Adipocyte (in vitro differentiated cells): ENCODE measurements around the gene INSRR.

Experiments
- DNase-seq: peaks from one replicate; pipeline ENCODE4 v3.0.0-alpha.2; 2015; ENCODE audit warnings: low read depth
- H3K27me3 ChIP-seq: replicated peaks from 2 replicates; pipeline ENCODE4 v1.7.0; 2013; ENCODE audit warnings: mild to moderate bottlenecking, low read length, moderate library complexity; ENCODE audit not compliant: control insufficient read depth, insufficient read depth
- H3K36me3 ChIP-seq: 2 replicates; pipeline ENCODE4 v1.7.0; 2013; ENCODE audit warnings: low read length, mild to moderate bottlenecking, moderate library complexity; ENCODE audit not compliant: control insufficient read depth, insufficient read depth, severe bottlenecking
- H3K4me1 ChIP-seq: 2 replicates; pipeline ENCODE4 v1.7.0; 2013; ENCODE audit warnings: mild to moderate bottlenecking, low read length, moderate library complexity; ENCODE audit not compliant: control insufficient read depth, insufficient read depth
- H3K4me3 ChIP-seq: 2 replicates; pipeline ENCODE4 v1.7.0; 2013; ENCODE audit warnings: mild to moderate bottlenecking, low read length, moderate library complexity
- H3K9ac ChIP-seq: 2 replicates; pipeline ENCODE4 v1.7.0; 2013; ENCODE audit warnings: mild to moderate bottlenecking, low read length, moderate library complexity
- H3K9me3 ChIP-seq: 2 replicates; pipeline ENCODE4 v1.7.0; 2013; ENCODE audit warnings: mild to moderate bottlenecking, low read length, moderate library complexity; ENCODE audit not compliant: control insufficient read depth

The INSRR gene

DNA sequence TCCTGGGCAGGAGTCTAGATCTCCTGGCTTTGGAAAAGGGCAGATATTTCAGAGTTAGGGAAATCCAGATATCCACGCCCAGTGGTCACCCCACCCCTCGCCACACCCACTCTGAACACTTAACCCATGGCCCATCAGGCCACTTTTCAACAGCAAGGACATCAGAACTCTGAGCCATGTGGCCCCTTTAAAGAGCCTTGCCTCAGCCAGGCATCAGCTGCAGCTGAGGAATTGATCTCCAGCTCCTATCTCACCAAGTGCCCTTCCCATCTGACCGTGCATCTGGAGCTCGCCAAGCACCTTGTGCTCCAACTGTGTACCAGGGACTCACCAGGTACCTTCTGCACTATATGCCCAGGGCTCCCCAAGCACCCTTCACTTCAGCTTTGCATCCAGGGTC lies 22.0 kb downstream of the INSRR start:
- no peak for DNase-seq
- Histone ChIP-seq H3K4me3 (no peak overlapping the region), H3K9me3 (no peaks in the 10 kb centered on the region), H3K27me3 (peaks cover 49% of the 10 kb centered on the region), H3K4me1 (no peaks in the 10 kb centered on the region), H3K9ac (no peak overlapping the region), H3K36me3 (no peaks in the 10 kb centered on the region)

DNA sequence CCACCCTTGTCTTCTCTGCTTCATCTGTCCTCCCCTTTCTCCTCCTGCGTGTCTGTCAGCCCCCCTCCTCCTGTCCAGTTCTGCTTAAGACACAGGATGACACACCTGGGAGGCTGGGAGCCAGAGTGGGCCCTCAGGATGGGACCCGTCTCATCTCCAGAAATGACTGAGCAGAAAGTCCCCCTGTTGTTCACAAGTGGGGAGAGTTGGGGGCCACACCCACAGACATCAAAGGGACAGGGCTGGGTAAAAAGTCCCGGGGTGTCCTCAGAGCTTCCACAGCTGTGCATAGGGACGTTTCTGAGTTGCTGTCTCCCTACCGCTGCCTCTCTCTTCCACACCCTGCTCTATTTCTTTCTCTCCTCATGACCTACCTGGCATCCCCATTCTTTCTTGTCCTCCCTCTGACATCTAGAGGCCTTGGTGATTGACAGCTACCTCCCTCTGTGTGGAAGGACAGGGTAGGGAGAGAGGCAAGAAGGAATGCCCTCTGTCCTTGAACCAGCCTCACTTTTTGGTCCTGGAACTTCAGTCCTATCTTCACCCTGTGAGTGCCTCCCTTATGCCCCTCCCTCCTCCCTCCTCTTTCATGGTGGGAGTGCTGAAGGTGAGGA lies 22.8 kb downstream of the INSRR start:
- Histone ChIP-seq H3K36me3 (no peaks in the 10 kb centered on the region), H3K9ac (no peak overlapping the region), H3K9me3 (no peaks in the 10 kb centered on the region), H3K27me3 (peaks cover 52% of the 10 kb centered on the region), H3K4me3 (no peak overlapping the region), H3K4me1 (no peaks in the 10 kb centered on the region)
- no peak for DNase-seq

DNA sequence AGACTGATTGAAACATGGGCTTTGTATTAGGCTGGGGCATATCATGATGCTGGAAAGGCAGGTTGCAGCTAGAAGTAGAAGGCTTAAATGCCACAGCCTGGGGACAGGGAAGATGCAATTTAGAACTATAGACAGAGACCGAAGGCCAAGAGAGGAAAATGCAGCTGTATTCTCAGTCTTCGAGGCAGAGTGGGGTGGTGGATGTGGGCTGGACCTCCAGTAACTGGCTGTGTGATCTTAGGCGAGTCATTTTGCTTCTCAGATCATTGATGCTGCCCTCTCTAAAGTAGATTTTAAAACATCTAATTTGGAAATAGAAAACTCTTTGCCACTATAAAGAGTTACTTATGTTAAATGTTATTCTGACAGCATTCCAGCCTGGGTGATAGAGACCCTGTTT lies 24.6 kb downstream of the INSRR start:
- peaks cover 46% of the 10 kb centered on the region for H3K27me3 ChIP-seq
- DNase-seq: no peak

DNA sequence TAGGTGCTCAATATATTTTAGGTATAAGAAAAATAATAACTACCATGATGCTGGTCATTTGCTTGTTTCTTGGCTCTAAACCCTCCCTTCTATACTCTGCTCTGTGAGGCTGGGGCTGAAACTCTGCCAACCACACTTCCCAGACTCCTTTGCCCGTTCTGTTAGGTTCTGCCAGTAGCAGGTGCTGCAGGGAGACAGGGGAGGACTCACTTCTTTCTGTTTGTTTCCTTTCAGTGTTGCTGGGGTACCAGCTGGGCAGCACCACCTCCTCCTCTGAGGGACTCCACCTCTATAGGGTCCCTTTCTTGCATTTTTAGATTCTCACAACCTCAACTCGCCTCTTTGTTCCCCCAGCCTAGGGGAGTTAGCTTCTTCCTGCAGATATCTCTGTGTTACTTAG lies 25.3 kb downstream of the INSRR start:
- Histone ChIP-seq H3K27me3 (peaks cover 44% of the 10 kb centered on the region), H3K9ac (no peak overlapping the region), H3K4me1 (no peaks in the 10 kb centered on the region), H3K9me3 (no peaks in the 10 kb centered on the region), H3K4me3 (no peak overlapping the region), H3K36me3 (no peaks in the 10 kb centered on the region)
- DNase-seq: no peak

More for the DNA sequence above, 24.6 kb downstream of the INSRR start:
- Histone ChIP-seq H3K9ac (no peak overlapping the region), H3K4me3 (no peak overlapping the region), H3K4me1 (no peaks in the 10 kb centered on the region), H3K36me3 (no peaks in the 10 kb centered on the region), H3K9me3 (no peaks in the 10 kb centered on the region)

DNA sequence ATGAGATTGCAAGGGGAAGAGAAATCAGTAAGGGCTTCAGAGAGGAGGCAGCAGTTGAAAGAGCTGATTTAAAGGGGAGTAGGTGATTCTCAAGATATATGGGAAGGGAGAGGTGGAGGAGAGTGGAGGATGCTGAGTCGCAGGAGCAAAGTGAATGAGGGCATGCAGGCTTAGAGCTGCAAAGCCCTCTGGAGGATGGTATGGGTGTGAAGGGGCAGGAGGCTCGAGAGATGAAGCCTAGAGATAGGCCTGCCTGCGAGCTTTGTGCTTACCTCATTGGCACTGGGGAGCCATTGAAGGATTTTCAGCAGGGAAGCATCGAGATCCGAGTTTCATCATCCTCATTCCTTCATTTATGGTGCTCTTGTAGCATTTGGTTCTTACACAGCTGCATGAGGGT lies 26.5 kb downstream of the INSRR start:
- DNase-seq: no peak
- no peak overlapping the region for H3K9ac ChIP-seq
- H3K9me3 ChIP-seq: no peaks in the 10 kb centered on the region
- no peaks in the 10 kb centered on the region for H3K4me1 ChIP-seq
- no peaks in the 10 kb centered on the region for H3K36me3 ChIP-seq
- H3K4me3 ChIP-seq: no peak overlapping the region
- H3K27me3 ChIP-seq: peaks cover 44% of the 10 kb centered on the region

DNA sequence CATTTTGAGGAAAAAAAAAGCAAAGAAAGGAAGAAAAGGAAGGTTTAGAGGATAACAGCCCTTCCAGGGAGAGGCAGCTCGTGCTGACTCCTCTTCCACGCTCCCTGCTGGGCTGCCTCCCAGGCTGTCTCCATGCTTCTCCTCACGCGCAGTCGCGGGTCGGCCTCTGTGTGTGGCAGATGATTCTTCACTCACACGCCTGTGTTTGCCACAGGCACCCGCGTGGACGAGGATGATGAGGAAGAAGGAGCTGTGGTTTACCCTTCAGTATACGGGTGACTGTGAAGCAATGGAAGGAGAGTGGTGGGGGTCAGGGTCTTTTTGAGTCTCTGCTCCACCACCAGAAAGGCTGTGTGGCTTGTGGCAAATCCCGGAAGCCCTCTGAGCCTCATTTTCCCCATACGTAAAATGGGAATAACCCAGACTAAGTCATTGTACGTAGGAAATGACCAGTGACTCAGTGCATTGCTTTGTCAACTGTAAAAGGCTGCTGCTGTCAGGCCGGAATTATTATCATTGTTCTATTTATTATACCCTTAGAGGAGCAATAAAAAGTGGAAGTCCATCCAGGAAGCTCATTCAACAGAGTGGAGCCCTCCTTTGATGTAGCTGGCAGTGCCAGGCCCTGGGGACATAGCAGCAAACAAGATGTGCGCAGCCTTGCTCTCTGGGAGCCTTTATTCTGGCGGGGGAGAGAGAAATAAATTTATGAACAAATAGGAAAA lies 30.4 kb downstream of the INSRR start:
- Histone ChIP-seq H3K36me3 (no peaks in the 10 kb centered on the region), H3K27me3 (peaks cover 23% of the 10 kb centered on the region), H3K9ac (no peak overlapping the region), H3K4me3 (no peak overlapping the region), H3K4me1 (no peaks in the 10 kb centered on the region), H3K9me3 (no peaks in the 10 kb centered on the region)
- no peak for DNase-seq

DNA sequence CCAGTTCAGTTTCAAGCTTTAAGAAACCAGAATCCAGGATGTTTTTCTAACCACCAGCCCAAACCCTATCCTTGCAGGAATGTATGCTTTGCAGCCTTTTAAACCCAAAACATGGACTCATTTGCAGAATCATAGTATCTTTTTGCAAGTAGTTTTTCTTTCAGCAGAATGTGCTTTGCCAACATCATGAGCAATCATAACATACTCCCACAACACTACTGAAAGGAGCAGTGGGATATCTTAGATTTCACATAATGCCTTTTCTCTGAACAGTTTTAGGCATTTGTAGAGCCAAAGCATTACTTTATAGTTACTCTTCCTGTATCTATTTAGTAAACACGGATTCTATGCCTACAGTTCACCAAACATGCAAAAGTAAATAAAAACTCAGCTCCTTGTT lies 32.3 kb downstream of the INSRR start:
- Histone ChIP-seq H3K36me3 (no peaks in the 10 kb centered on the region), H3K9ac (no peak overlapping the region), H3K4me1 (no peaks in the 10 kb centered on the region), H3K27me3 (peaks cover 7% of the 10 kb centered on the region), H3K9me3 (no peaks in the 10 kb centered on the region), H3K4me3 (no peak overlapping the region)
- peak; percentile 34 for DNase-seq

DNA sequence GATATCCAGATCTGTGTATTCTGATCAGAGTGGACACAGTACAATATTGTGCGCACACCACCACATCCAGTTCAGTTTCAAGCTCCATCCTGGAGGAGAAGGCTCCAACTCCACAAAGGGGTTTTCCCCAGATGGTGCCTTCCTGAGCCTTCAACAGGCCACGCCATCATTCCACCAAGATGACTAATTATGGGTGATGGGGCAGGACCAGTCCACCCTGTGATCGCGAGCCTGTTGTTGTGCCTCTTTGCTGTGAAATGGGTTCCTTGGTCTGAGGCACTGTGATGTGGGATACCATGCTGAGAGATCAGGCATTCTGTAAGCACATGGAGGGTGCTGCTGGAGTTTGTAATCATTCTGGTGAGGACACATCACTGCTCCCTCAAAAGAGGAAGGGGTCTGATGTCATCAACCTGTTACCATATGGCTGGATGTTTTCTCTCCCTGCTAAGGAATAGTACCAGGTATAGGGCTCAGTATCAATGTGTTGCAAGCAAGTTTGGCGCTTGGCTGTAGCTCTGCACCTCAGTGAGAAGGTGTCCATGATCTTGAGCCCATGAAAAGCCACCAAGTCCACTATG lies 35.6 kb downstream of the INSRR start:
- no peak overlapping the region for H3K9ac ChIP-seq
- no peaks in the 10 kb centered on the region for H3K4me1 ChIP-seq
- H3K4me3 ChIP-seq: no peak overlapping the region
- DNase-seq: no peak
- no peaks in the 10 kb centered on the region for H3K9me3 ChIP-seq
- no peaks in the 10 kb centered on the region for H3K36me3 ChIP-seq
- H3K27me3 ChIP-seq: no peaks in the 10 kb centered on the region

DNA sequence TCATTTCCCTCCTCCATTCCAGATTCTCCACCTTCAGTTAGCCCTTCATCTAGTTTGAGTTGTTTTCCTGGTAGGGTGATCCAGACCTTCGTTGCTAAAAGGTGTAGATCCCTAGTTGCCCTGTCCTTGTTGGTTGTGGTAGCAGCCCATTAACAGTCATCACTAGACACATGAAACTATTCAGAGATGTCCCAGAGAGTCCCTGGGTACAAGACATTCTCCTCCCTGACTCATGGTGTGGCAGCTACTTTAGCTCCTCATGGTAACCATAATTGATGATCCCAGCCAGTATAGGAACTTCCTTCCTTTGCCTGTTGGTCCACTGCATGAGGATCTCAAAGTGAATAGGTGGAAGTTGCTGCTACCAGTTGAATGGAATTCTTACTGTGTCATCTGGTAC lies 36.2 kb downstream of the INSRR start:
- Histone ChIP-seq H3K4me3 (no peak overlapping the region), H3K27me3 (no peaks in the 10 kb centered on the region)

DNA sequence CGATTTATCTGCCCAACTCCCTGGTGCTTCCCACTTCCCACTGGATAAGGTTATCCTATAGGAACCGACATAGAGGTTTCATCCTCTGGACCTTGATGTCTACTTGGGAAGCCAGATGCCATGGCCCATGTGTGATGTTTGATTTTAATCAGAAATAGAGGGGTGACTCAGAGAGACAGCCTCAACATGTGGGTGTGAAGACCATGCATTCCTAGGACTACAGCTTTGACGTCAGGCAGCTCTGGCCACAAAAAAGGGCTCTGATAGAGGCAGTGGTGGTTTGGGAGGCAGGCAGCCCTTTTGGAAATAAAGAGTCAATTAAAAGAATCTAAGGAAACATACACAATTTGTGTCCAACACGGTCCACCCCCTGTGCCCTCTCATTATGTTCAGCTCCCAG lies 37.1 kb downstream of the INSRR start:
- no peak for DNase-seq
- H3K27me3 ChIP-seq: no peaks in the 10 kb centered on the region
- H3K4me3 ChIP-seq: no peak overlapping the region
- no peaks in the 10 kb centered on the region for H3K9me3 ChIP-seq
- no peak overlapping the region for H3K9ac ChIP-seq
- H3K4me1 ChIP-seq: no peaks in the 10 kb centered on the region
- no peaks in the 10 kb centered on the region for H3K36me3 ChIP-seq

More for the DNA sequence above, 36.2 kb downstream of the INSRR start:
- no peaks in the 10 kb centered on the region for H3K9me3 ChIP-seq
- DNase-seq: no peak
- H3K9ac ChIP-seq: no peak overlapping the region
- no peaks in the 10 kb centered on the region for H3K36me3 ChIP-seq
- H3K4me1 ChIP-seq: no peaks in the 10 kb centered on the region

DNA sequence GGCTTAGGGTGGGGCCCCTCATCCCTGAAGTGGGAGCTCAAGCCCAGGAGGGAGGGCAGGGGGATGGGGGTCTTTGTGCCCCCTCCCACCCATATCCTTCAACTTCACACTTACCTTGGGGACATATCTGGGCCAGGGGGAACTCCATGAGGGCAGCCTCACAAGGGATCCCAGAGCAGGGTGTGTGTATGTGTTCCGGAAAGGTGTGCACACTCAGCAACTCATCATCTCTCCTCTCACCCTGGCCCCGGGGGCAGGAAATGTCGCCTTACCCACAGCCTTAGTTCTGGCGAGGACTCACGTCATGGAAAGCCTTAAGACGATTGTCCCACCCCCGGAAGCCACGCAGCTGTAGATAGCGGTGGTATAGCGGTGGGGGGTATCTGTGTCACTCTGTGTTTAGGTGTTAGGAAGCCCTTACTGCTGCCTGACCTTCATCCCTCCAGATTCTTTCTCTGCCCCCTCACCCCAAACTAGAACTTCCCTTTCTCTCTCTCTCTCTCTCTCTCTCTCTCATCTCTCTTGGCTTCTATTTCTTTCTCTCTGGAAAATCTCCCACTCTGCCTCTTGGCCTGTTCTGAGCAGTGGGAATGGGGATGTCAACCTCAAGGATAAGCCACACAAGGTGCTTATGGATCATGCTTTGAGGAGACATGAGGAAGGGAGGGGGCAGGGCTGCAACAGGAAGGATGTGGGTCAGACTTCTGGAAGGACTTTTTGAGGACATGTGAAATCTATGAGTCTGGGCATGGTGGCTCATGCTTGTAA lies 42.2 kb downstream of the INSRR start, which contains the start of gene SH2D2A:
SH2D2A (minus strand) TSS at position 288 of the 768 bp plus-strand sequence; CDS start at position 148, 140 bp downstream.
- H3K4me3 ChIP-seq: no peak within 1 kb of the TSS
- no peaks in the 10 kb centered on the region for H3K27me3 ChIP-seq
- no peak for DNase-seq

More for the DNA sequence above, 42.2 kb downstream of the INSRR start, which contains the start of gene SH2D2A:
- H3K36me3 ChIP-seq: no peaks in the 10 kb centered on the region
- no peak within 1 kb of the TSS for H3K9ac ChIP-seq
- peaks cover 29% of the 10 kb centered on the region for H3K4me1 ChIP-seq
- H3K9me3 ChIP-seq: no peaks in the 10 kb centered on the region
